Osteocyte (in vitro differentiated cells): ENCODE data around the gene CDCP1. TPM values are rescaled to one million over a fixed set of nuclear protein-coding genes. Genes with fewer than 3 reads are reported as not detected.

Experiments
- DNase-seq: peaks from one replicate; pipeline ENCODE4 v3.0.0; 2021; ENCODE audit warnings: mixed read lengths; ENCODE audit not compliant: unreplicated experiment; ENCODE audit errors: extremely low spot score
- H3K27ac Mint-ChIP-seq: one replicate; pipeline ENCODE4 v1.8.0; 2021; ENCODE audit warnings: mild to moderate bottlenecking, mixed read lengths; ENCODE audit not compliant: unreplicated experiment
- H3K27me3 Mint-ChIP-seq: one replicate; pipeline ENCODE4 v1.8.0; 2021; ENCODE audit warnings: mixed read lengths; ENCODE audit not compliant: unreplicated experiment
- H3K36me3 Mint-ChIP-seq: one replicate; pipeline ENCODE4 v1.8.0; 2021; ENCODE audit warnings: mixed read lengths; ENCODE audit not compliant: unreplicated experiment
- H3K4me1 Mint-ChIP-seq: one replicate; pipeline ENCODE4 v1.8.0; 2021; ENCODE audit warnings: mixed read lengths; ENCODE audit not compliant: unreplicated experiment
- H3K4me3 Mint-ChIP-seq: one replicate; pipeline ENCODE4 v1.8.0; 2021; ENCODE audit warnings: mild to moderate bottlenecking, moderate library complexity, mixed read lengths; ENCODE audit not compliant: unreplicated experiment
- H3K9me3 Mint-ChIP-seq: one replicate; pipeline ENCODE4 v1.8.0; 2021; ENCODE audit warnings: mixed read lengths; ENCODE audit not compliant: unreplicated experiment
- CTCF ChIP-seq: fragments of 200-600 bp; sonication (generic); IDR thresholded peaks from 2 replicates; pipeline ENCODE4 v1.5.0; 2021; ENCODE audit warnings: antibody characterized with exemption, mild to moderate bottlenecking, moderate library complexity
- total RNA-seq: library from RNA; stranded (reverse); gene quantifications from 2 replicates; pipeline ENCODE4 v1.2.1, GENCODE V29; 2021

The CDCP1 gene
- total RNA-seq, 1 donor from 2014 or later: 2.3 TPM

DNA sequence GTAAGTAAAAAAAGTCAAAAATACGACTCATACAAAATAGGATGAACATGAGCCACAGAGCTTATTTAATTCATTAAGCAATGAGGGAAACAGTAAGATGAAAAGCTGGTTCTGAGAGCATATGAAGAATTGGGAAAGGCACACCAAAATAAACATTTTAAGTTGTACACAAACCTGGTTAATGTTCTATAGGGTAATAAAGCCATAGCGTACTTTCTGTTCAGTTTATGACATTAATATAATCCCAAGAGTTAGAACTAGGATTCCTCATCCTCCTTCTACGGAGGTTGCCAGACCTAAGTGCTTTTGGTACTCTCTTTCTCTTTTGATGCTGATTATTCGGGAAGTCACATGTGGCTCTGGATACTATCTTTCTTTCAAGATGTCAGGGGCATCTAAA lies 78.7 kb downstream of the CDCP1 start:
- H3K36me3 Mint-ChIP-seq: no peaks in the 10 kb centered on the region
- no peaks in the 10 kb centered on the region for H3K9me3 Mint-ChIP-seq
- peaks cover 3% of the 10 kb centered on the region for H3K4me1 Mint-ChIP-seq

DNA sequence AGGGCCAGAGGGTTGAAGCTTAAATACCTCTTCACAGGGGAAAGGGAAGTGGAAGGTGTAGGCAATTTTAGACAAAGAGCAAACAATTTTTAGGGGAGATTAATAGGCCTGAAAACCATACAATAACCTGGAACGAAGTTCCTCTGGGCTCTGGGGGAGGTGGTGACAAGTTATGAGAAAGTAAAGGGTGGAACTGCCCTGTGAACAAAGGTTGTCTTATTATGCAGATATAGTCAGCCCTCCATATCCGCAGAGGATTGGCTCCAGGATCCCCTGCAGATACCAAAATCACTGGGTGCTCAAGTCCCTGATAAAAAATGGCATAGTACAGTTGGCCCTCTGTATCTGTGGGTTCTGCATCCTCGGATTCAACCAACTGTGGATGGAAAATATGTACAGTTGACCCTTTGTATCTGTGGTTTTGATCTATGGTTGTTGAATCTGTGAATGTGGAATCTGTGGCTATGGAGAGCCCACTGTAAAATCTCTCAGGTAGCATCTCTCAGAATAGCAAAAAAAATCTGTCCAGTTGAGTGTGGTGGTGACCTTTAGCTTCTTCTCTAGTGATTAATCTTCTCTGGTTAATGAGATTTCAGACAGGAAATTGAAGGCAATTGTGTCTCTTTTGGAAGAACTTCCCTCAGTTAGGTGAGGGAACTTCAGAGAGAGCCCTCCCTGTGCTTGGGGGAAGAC lies 79.9 kb downstream of the CDCP1 start:
- H3K27me3 Mint-ChIP-seq: peaks cover 2% of the 10 kb centered on the region

More for the DNA sequence above, 78.7 kb downstream of the CDCP1 start:
- Mint-ChIP-seq H3K27me3 (peaks cover 2% of the 10 kb centered on the region), H3K27ac (no peak overlapping the region), H3K4me3 (no peak overlapping the region)
- no peak for TF ChIP-seq CTCF
- no peak for DNase-seq

GRCh38 chr3:45065373-45065720 lies 80.8 kb downstream of the CDCP1 start:
- H3K27ac Mint-ChIP-seq: no peak overlapping the region
- DNase-seq: no peak
- H3K36me3 Mint-ChIP-seq: no peaks in the 10 kb centered on the region
- no peaks in the 10 kb centered on the region for H3K9me3 Mint-ChIP-seq
- no peak overlapping the region for H3K4me3 Mint-ChIP-seq
- H3K4me1 Mint-ChIP-seq: peaks cover 9% of the 10 kb centered on the region
- TF ChIP-seq CTCF: no peak
- H3K27me3 Mint-ChIP-seq: peaks cover 2% of the 10 kb centered on the region

More for the DNA sequence above, 79.9 kb downstream of the CDCP1 start:
- TF ChIP-seq CTCF: no peak
- no peaks in the 10 kb centered on the region for H3K9me3 Mint-ChIP-seq
- DNase-seq: no peak
- H3K4me1 Mint-ChIP-seq: peaks cover 3% of the 10 kb centered on the region
- no peaks in the 10 kb centered on the region for H3K36me3 Mint-ChIP-seq
- no peak overlapping the region for H3K27ac Mint-ChIP-seq
- H3K4me3 Mint-ChIP-seq: no peak overlapping the region

DNA sequence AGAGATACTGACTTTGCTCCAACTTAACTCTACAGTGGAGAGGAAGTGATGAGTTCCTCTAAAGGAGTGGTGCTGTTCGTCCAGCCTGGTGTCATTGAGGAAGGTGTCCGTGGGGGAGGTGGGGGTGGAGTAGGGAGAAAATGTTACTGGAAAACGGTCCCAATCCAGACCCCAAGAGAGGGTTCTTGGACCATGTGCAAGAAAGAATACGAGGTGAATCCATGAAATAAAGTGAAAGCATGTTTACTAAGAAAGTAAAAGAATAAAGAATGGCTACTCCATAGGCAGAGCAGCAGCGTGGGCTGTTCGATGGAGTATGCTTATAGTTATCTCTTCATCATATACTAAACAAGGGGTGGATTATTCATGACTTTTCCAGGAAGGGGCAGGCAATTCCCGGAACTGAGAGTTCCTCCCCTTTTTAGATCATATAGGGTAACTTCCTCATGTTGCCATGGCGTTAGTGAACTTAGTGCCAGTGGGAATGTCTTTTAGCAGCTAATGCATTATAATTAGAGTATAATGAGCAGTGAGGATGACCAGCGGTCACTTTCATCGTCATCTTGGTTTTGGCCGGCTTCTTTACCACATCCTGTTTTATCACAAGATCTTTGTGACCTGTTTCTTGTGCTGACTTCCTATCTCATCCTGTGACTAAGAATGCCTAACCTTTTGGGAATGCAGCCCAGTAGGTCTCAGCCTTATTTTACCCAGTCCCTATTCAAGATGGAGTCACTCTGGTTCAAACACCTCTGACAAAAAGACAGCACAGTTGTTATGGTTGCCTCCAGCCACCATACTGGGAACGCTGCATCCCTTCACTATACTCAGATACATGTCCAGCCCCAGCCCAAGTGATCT lies 81.4 kb downstream of the CDCP1 start:
- Mint-ChIP-seq H3K36me3 (no peaks in the 10 kb centered on the region), H3K4me1 (peaks cover 14% of the 10 kb centered on the region), H3K4me3 (no peak overlapping the region), H3K9me3 (no peaks in the 10 kb centered on the region), H3K27me3 (peaks cover 2% of the 10 kb centered on the region), H3K27ac (peak overlapping the region; percentile 24)
- no peak for DNase-seq
- no peak for TF ChIP-seq CTCF

DNA sequence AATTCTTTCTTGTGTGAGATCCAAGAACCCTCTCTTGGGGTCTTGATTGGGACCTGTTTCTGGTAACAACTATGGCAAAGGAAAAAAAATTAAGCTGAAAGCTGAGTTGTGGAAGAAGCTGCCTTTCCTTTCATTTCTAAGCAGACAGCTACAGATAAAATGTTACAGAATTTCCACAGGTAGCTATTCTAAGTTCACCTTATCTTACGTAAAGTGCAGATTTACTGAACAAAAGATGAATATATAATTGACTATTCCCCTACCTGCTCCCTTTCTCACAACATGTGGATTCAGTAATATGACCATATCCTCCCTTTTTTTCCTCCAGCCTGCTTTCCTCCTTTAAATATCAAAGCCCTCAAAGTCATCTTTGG lies 83.5 kb downstream of the CDCP1 start:
- Mint-ChIP-seq H3K36me3 (no peaks in the 10 kb centered on the region), H3K4me1 (peaks cover 30% of the 10 kb centered on the region), H3K9me3 (no peaks in the 10 kb centered on the region), H3K27me3 (no peaks in the 10 kb centered on the region), H3K4me3 (no peak overlapping the region), H3K27ac (no peak overlapping the region)
- no peak for DNase-seq
- no peak for TF ChIP-seq CTCF
